ENCODE data around the gene CST5.

The CST5 gene

GRCh38 chr20:23826541-23827021 lies 53.0 kb downstream of the CST5 start, which contains the start of gene CST2:
CST2 (minus strand) TSS chr20:23826729; CDS start chr20:23826660, 69 bp downstream.
- Histone ChIP-seq H3K27ac (ENCODE audit: low read length) (no peak within 1 kb of the TSS), H3K4me1 (ENCODE audit: control insufficient read depth, low read depth, low read length) (peaks cover 5% of the 10 kb centered on the region), H3K4me3 (ENCODE audit: low read length) (no peak within 1 kb of the TSS), H3K27me3 (ENCODE audit: control insufficient read depth, insufficient read depth, low read length) (no peaks in the 10 kb centered on the region), H3K9ac (ENCODE audit: low read length) (no peak within 1 kb of the TSS), H3K9me3 (ENCODE audit: control insufficient read depth, low read depth, low read length) (no peaks in the 10 kb centered on the region), H3K36me3 (ENCODE audit: control insufficient read depth, low read depth, low read length) (no peaks in the 10 kb centered on the region)
